Nephron progenitor cell (in vitro differentiated cells): Measurements from ENCODE around the gene GAS2.

Source experiments
- DNase-seq: peaks from one replicate; pipeline ENCODE4 v3.0.0; 2021
- H3K27ac Mint-ChIP-seq: 2 replicates; pipeline ENCODE4 v1.8.0; 2021; ENCODE audit warnings: mild to moderate bottlenecking, moderate library complexity, mixed read lengths
- H3K27me3 Mint-ChIP-seq: 2 replicates; pipeline ENCODE4 v1.8.0; 2021; ENCODE audit warnings: mild to moderate bottlenecking, low read depth, mixed read lengths; ENCODE audit not compliant: poor library complexity
- H3K36me3 Mint-ChIP-seq: 2 replicates; pipeline ENCODE4 v1.8.0; 2021; ENCODE audit warnings: low read depth, mixed read lengths
- H3K4me1 Mint-ChIP-seq: 2 replicates; pipeline ENCODE4 v1.8.0; 2021; ENCODE audit warnings: mixed read lengths
- H3K4me3 Mint-ChIP-seq: 2 replicates; pipeline ENCODE4 v1.8.0; 2021; ENCODE audit warnings: mild to moderate bottlenecking, moderate library complexity, mixed read lengths
- H3K9me3 Mint-ChIP-seq: 2 replicates; pipeline ENCODE4 v1.8.0; 2021; ENCODE audit warnings: mild to moderate bottlenecking, moderate library complexity, mixed read lengths
- TF ChIP-seq, protein P1 (sequence below): fragments of 200-600 bp; sonication (generic); IDR thresholded peaks from 2 replicates; pipeline ENCODE4 v1.5.0; 2021; ENCODE audit warnings: antibody characterized with exemption

Gene GAS2

DNA sequence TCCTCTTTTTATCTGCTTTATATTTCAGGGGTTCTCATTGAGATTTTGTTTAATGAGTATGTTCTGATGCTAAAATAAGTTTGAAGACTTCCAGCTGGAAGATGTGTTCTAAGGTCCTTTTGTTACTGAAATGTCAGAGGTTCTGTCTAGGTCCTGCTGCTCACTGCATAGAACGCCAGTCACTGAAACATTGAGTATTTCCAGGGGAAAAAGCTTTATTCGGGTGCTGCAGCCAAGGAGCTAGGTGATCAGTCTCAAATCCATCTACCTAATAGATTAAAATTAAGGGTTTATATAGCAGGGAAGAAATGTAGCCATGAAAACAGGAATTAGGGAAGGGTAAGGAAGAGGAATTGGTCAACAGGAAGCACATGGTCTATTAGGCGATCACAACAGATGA lies 143.5 kb downstream of the GAS2 start:
- no peaks in the 10 kb centered on the region for H3K27me3 Mint-ChIP-seq
- H3K9me3 Mint-ChIP-seq = peaks cover 18% of the 10 kb centered on the region
- DNase-seq = no peak
- H3K4me3 Mint-ChIP-seq = no peak overlapping the region
- peaks cover 15% of the 10 kb centered on the region for H3K4me1 Mint-ChIP-seq
- H3K36me3 Mint-ChIP-seq = peaks cover 23% of the 10 kb centered on the region
- H3K27ac Mint-ChIP-seq = no peak overlapping the region
- TF ChIP-seq, protein P1, sequence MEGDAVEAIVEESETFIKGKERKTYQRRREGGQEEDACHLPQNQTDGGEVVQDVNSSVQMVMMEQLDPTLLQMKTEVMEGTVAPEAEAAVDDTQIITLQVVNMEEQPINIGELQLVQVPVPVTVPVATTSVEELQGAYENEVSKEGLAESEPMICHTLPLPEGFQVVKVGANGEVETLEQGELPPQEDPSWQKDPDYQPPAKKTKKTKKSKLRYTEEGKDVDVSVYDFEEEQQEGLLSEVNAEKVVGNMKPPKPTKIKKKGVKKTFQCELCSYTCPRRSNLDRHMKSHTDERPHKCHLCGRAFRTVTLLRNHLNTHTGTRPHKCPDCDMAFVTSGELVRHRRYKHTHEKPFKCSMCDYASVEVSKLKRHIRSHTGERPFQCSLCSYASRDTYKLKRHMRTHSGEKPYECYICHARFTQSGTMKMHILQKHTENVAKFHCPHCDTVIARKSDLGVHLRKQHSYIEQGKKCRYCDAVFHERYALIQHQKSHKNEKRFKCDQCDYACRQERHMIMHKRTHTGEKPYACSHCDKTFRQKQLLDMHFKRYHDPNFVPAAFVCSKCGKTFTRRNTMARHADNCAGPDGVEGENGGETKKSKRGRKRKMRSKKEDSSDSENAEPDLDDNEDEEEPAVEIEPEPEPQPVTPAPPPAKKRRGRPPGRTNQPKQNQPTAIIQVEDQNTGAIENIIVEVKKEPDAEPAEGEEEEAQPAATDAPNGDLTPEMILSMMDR = no peak

DNA sequence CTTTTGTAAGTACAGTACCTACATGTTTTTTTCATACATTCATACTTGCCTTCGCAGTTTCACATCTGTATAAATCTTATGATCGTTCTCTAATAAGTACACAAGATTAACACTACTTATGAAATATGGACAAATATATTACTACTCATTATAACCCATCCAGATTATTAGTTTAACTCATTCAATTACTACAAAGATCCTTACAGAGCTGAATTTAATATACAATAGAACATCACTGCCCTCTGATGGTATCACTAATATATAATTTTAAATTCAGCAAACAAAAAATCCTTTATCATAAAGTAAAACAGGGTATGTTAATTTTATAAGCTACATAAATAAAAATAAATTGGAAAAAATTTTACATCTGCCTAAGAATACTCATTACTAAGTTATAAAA lies 155.8 kb downstream of the GAS2 start:
- H3K27me3 Mint-ChIP-seq = no peaks in the 10 kb centered on the region
- DNase-seq = no peak
- TF ChIP-seq, protein P1 = no peak
- no peaks in the 10 kb centered on the region for H3K9me3 Mint-ChIP-seq
- peaks cover 4% of the 10 kb centered on the region for H3K36me3 Mint-ChIP-seq
- H3K4me3 Mint-ChIP-seq = no peak overlapping the region
- no peak overlapping the region for H3K27ac Mint-ChIP-seq
- H3K4me1 Mint-ChIP-seq = no peaks in the 10 kb centered on the region

DNA sequence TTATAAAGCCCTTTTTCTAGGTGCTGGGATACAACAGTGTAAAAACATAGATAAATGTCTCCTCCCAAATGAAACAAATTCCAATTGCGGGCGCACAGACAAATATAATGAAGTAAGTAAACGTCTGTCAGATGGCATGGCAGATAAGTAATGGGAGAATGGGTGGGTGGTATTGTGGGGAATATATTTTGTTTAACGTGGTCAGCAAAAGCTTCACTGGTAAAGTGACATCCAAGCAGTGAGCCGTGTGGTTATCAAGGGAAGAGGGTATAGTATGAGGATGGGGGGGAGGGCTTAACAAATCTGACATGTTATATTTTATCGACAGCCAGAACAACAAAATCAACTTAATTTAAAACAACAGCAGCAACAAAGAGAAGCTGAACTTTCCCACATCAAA lies 162.0 kb downstream of the GAS2 start:
- DNase-seq = no peak
- Mint-ChIP-seq H3K36me3 (peaks cover 4% of the 10 kb centered on the region), H3K9me3 (no peaks in the 10 kb centered on the region), H3K27ac (no peak overlapping the region), H3K27me3 (peaks cover 17% of the 10 kb centered on the region), H3K4me3 (peak overlapping the region; percentile 90), H3K4me1 (peaks cover 15% of the 10 kb centered on the region)
- TF ChIP-seq, protein P1 = no peak

DNA sequence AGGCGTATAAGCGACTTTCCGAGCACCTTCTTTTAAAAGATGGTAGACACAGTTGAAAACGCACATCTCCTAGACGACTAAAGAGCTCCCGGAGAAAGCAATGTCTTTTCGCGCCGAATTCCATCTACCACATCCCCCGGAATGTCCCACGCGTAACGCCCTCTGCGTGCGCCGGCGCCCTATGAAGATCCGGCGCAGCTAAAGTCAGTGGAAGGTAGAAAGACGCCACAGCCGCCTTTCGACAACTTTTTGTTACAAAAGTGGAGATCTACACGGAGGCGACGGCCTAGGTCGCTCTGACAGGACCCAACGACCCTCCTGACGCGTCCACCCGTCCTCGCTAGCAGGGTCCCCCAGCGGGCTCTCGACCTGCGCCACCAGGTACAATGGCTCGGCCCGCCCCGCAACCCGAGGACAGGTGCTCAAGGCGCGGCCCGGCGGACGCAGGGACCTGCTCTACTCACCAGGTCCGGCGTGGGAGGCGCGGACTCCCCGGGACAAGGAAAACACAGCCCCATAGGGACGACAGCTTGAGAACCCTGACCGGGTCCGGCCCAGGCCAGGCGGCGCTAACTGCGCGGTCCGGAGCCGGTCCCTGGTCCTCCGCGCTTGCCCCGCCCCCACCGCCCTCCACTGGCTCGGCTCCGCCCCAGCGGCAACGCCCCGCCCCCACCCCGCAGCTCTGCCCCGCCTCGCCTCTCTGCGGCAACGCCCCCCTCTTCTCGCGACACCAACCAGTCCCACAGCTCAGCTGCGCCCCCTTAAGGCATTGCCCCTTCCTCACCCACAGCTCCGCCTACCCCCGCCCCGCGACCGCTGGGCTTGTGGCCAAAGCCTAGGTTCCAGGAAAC lies 163.0 kb downstream of the GAS2 start, which contains the start of gene SVIP:
TSS of gene SVIP (minus strand) at position 571 of the 851 bp plus-strand sequence. CDS start at position 518, 53 bp downstream.
- TF ChIP-seq, protein P1 = peak; percentile 56
- Mint-ChIP-seq H3K9me3 (no peaks in the 10 kb centered on the region), H3K27me3 (peaks cover 17% of the 10 kb centered on the region), H3K4me3 (peak within 1 kb of the TSS; percentile 90), H3K36me3 (no peaks in the 10 kb centered on the region), H3K4me1 (peaks cover 15% of the 10 kb centered on the region), H3K27ac (no peak within 1 kb of the TSS)
- DNase-seq = peak; percentile 95

DNA sequence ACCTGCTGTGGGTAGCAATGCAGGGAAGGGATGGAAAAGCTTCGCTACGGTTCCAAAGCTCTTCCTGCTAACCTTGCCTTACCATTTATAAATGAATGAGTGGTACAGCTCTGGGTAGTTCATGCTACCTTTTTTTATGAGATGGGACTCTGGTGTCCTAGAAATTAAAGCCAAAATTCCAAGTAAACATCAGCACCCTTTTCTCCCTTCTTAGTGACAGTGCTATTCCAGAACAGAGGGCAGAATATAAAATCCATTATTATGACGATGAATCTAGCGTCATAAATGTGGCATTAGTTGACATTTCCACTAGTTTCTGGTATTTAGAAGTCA lies 163.6 kb downstream of the GAS2 start:
- no peak for DNase-seq
- Mint-ChIP-seq H3K27me3 (peaks cover 17% of the 10 kb centered on the region), H3K4me3 (peak overlapping the region; percentile 90), H3K9me3 (no peaks in the 10 kb centered on the region), H3K27ac (no peak overlapping the region), H3K36me3 (no peaks in the 10 kb centered on the region), H3K4me1 (peaks cover 15% of the 10 kb centered on the region)
- TF ChIP-seq, protein P1 = no peak
